ENCODE data around the gene GPR161.
A peak's percentile ranks its signal among the peaks of the same experiment; 100 is the strongest.
"Not testable (repeated sequence)": the region's sequence is repeated elsewhere in the genome, so short reads cannot be mapped to it uniquely, and the experiment has no call there.

GPR161 gene

GRCh38 chr1:168085401-168085872 is 51.3 kb downstream of the GPR161 start:
- DNase-seq: no peak

GRCh38 chr1:168084396-168085231 is 52.1 kb downstream of the GPR161 start:
- DNase-seq: peak; percentile 30

DNA sequence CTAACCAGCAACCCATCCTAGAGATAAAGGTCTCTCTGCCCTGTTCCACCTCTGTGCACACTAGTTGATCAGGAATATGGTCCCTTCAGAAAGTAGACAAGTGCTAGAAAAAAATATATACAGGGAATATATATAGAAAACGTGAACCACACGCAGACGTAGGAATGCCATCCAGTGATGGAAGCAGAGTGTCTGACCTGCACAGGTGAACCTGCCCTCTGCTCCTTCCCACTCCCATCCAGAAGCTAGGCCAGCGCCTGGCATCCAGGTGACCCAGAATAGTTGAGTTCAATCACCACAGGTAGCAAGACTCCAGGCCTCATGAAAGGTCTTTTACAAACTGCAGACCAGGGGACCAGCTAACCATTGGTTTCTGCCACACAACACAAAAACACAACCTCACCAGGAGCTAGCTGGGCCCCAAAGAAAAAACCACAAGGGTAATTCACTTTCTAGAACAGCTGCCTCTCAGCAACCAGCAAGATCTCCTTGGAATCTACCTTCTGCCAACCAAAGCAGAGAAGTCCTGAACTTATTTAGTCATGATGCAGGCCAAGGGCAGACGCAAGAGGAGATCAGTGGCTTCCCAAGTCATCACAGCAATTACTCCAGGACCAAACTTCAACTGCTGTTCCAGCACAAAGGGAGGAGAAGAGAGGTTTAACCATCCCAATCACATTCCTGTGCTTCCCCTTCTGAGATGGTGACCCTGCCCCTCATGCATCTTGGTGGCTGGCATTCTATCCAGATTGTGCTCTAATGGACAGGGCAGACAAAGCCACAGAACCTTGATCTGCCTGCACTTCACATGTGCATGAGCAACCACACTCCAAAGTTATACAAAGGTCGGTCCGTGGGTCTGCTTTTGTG is 53.0 kb downstream of the GPR161 start:
- no peak for DNase-seq

DNA sequence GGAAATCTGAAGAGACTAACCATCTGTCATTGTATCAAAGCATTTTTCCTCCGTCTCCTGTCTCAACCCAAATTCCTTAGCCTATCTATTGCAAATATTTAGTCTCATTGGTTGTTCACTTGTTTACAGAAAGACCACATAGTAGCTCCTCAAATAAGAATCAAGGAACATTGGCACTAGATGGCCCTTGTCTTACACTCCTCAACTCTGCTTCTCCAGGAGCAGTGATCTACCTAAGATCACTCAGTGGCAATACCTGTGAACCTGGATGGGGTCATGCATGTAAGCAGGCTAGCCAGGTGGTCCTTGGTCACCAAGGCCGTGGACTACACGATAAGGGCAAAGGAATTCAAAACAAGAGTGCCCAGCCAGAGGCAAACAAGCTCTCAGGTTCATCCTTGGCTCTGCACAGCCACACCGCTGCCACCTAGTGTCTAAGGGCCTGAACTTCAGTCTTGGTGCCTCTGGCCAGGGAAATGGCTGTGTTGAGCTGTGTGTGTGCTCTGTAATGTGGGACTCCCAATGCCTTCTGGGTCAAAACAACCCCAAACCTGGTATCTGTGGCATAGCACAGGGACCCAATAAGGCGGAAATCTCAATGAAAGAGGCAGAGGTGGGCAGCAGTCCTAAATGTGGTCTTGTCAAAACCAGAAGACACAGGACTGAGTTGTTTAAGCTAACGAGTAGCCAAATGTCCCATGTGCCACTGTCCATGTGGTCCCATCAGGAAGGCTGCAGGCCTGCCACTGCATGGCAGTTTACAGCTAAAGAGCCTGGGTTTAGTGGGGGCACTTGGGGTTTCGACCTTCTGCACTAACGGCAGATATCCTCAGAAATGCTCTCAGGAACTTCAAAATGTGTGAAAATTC is 54.5 kb downstream of the GPR161 start:
- peak; percentile 84 for DNase-seq

- DNase-seq: no peak
Observed at GRCh38 chr1:168081373-168082007, 55.2 kb downstream of the GPR161 start.

- DNase-seq: no peak
Observed at GRCh38 chr1:168079761-168080160, 57.0 kb downstream of the GPR161 start.

GRCh38 chr1:168069384-168069783 is 67.3 kb downstream of the GPR161 start:
- DNase-seq: no peak

GRCh38 chr1:168065506-168065905 is 71.2 kb downstream of the GPR161 start:
- no peak for DNase-seq

DNA sequence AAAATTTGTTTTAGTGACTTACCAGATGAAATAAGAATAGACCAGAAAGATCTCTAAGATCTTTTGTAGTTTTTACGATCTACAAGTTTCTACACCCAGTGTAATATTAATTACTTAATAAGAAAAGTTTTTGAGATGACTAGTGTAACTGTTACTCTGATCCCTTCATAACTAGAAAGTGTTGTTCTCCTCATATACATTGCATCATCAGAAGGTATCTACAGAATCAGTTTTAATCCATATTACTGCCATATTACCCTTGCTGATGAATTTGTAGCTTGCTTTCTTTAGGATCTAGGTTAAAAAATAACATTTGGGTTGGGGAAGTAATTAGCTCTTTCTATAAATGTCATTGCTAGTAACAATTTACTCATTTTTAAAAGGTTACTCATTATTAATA is 72.5 kb downstream of the GPR161 start:
- DNase-seq: no peak

DNA sequence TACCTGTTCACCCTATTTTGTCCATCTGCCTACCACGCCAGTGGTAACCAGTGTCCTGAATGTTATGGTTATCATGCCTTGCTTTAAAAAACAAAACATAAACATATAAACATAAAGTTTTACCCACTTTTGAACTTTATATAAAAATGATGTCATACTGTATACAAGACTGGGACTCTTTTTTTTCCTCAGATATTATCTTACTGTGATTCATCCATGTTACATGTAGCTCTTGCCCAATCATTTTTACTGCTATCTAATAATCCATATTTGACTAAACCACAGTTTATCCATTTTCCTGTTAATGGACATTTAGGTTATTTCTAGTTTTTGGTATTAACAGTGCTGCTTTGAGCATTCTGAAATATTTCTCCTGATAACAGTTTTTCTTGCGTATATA is 78.8 kb downstream of the GPR161 start:
- DNase-seq: no peak

DNA sequence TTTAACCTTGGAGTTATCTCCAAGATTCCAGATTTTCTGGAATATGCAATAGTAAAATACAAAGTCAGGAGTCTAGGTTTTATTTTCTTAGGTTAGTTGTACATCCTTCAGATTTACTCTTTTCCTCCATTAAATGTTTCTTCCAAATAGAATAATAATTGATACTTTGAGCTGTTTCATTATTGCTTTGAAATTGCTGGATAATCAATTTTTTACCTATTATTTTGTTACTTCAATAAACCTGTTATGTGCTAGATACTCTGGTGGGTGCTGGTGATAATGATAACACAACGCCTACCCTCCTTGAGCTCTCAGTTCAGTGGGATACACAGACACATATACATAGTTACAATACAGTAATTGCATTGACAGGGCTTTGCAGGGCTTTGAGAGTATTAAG is 79.4 kb downstream of the GPR161 start:
- no peak for DNase-seq

- DNase-seq: not testable (repeated sequence)
Observed at GRCh38 chr1:168056152-168056551, 80.6 kb downstream of the GPR161 start.

DNA sequence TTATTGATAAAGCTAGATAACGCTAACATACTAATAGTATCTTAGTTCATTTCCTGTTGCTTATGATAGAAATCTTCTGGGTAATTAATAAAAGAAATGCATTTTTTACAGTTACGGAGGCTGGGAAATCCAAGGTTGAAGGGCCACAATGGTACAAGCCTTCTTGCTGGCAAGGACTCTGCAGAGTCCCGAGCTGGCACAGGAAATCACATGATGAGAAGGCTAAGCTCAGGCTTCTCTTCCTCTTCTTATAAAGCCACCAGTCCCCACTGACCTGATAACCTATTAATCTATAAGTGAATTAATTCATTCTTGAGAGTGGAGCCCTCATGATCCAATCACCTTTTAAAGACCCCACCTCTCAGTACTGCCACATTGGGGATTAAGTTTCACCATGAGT is 82.6 kb downstream of the GPR161 start:
- DNase-seq: no peak

DNA sequence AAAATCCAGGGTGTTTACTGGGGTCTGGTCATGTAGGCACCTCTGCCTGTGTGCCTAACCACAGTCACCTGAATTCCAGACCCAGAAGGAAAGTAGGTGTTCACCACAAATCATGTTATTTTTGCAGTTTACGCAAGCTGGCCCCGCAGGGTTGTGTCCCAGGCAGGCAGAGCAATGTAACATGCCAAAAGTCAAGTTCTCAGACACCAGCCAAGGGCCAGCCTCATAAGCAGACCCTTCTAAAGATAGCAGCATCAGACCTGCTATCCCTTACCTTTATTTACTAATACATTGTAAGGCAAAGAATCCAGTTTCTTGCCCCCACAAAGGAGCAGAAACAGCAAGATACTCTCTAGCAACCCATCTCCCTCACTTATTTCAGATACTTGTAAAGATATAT is 83.0 kb downstream of the GPR161 start:
- DNase-seq: no peak

- no peak for DNase-seq
Observed at GRCh38 chr1:168050880-168051279, 85.8 kb downstream of the GPR161 start.

GRCh38 chr1:168050307-168050706 is 86.4 kb downstream of the GPR161 start:
- no peak for DNase-seq

- DNase-seq: no peak
Observed at GRCh38 chr1:168045311-168045710, 91.4 kb downstream of the GPR161 start.

DNA sequence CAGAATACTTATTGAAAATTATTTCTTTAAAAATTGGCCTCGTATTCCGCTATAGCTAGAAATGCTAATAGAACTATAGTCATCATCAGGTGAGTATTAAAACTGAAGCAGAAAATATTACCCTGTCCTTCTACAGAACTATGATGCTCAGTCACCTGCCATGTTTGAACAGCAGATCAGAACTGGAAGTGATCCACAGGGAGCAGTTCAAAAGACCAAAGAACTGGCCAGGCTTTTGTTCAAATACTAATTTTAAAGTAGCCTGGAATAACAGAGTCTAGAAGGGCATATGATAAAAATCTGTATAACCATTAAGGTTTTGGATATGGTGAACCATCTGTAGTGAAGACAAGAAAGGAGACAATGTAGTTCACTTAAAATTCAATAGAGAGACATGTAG is 94.4 kb downstream of the GPR161 start:
- no peak for DNase-seq

DNA sequence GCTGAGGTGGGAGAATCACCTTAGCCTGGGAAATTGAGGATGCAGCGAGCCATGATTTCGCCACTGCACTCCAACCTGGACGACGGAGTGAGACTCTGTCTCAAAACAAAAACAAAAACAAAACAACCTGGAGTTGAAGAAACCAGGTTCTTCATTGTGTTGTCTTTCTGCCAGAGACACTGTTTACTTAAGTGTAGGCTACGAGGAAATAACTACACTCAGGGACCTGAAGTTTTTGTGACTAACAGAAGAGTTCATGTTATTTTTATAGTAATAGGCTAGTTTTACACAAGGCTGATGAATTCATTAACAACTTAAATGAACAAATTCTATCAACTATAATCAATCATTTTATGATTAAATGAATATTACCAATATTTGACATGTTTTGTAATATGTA is 101.4 kb downstream of the GPR161 start:
- no peak for DNase-seq

DNA sequence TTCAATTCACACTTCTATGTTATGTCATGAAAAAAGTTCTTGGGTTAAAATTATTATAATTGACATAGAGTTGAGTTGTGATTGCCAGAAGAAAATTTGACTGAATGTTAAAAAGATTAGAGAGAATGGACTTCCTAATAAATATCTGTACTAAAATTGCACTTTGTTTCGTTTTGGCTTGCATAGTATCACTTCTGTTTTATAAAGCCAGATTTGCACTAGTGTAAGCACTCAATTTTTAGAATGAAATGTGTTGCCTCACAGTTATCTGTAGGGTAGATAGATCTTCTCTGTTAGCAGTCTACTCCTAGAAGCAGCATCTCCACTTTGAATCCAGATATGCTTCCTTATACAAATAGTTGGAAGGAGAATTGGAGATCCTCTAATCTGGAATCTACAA is 104.7 kb downstream of the GPR161 start:
- DNase-seq: no peak

GRCh38 chr1:168031627-168032026 is 105.1 kb downstream of the GPR161 start:
- no peak for DNase-seq

GRCh38 chr1:168031198-168031597 is 105.5 kb downstream of the GPR161 start:
- DNase-seq: no peak

Data from NCI-H510A treated with DMSO at 0.1 percent for 48 hours (cell line).